Measurements from ENCODE around the gene MRPS23.

Gene MRPS23

GRCh38 chr17:57886020-57886419 is 36.2 kb upstream of the MRPS23 start:
- H3K27ac ChIP-seq, result no peak overlapping the region
- no peak for TF ChIP-seq CTCF (conservative IDR thresholded peaks at IDR 0.05)

- no peak for TF ChIP-seq CTCF (conservative IDR thresholded peaks at IDR 0.05)
- no peak overlapping the region for H3K27ac ChIP-seq
These were observed 35.5 kb upstream of the MRPS23 start for GRCh38 chr17:57885148-57885915.

- no peak overlapping the region for H3K27ac ChIP-seq
- TF ChIP-seq CTCF (conservative IDR thresholded peaks at IDR 0.05), result no peak
These were observed 32.0 kb upstream of the MRPS23 start for GRCh38 chr17:57881783-57882351.

GRCh38 chr17:57881143-57881542 is 31.3 kb upstream of the MRPS23 start:
- H3K27ac ChIP-seq, result no peak overlapping the region
- TF ChIP-seq CTCF (conservative IDR thresholded peaks at IDR 0.05), result no peak

- H3K27ac ChIP-seq, result no peak overlapping the region
- no peak for TF ChIP-seq CTCF (conservative IDR thresholded peaks at IDR 0.05)
These were observed 30.2 kb upstream of the MRPS23 start for GRCh38 chr17:57880086-57880456.

- H3K27ac ChIP-seq, result no peak overlapping the region
- no peak for TF ChIP-seq CTCF (conservative IDR thresholded peaks at IDR 0.05)
These were observed 29.7 kb upstream of the MRPS23 start for GRCh38 chr17:57879437-57880085.

- H3K27ac ChIP-seq, result no peak overlapping the region
- TF ChIP-seq CTCF (conservative IDR thresholded peaks at IDR 0.05), result no peak
These were observed 28.0 kb upstream of the MRPS23 start for GRCh38 chr17:57877803-57878377.

Measured in VCaP (cell line).